HL-60 (cell line): ENCODE measurements around the gene NPY.

Experiments
- DNase-seq, 2 experiments: peaks; one replicate each; pipeline ENCODE4 v3.0.0-alpha.2; 2010 to 2020; ENCODE audit warnings: low read depth in 1 of 2, low spot score in 1 of 2
- H3K27ac ChIP-seq: fragments of 250-450 bp; sonication (Bioruptor Pico); replicated peaks from 2 replicates; pipeline ENCODE4 v1.5.1; 2020; ENCODE audit warnings: mild to moderate bottlenecking, moderate library complexity
- H3K27me3 ChIP-seq: fragments of 250-450 bp; sonication (Bioruptor Pico); 2 replicates; pipeline ENCODE4 v1.5.1; 2021; ENCODE audit warnings: mild to moderate bottlenecking, moderate library complexity; ENCODE audit not compliant: insufficient read depth, poor library complexity, severe bottlenecking
- H3K4me3 ChIP-seq: replicated peaks from 2 replicates; pipeline ENCODE4 v1.5.1; 2011; ENCODE audit warnings: mild to moderate bottlenecking, control low read depth, low read length; ENCODE audit not compliant: insufficient read depth
- CTCF ChIP-seq: IDR thresholded peaks from one replicate; pipeline ENCODE4 v1.5.1; 2011; ENCODE audit warnings: low read length, control low read depth, inconsistent platforms; ENCODE audit not compliant: insufficient read depth
- GABPA ChIP-seq: IDR thresholded peaks from 2 replicates; pipeline ENCODE4 v1.6.1; 2012; ENCODE audit warnings: low read depth
- POLR2AphosphoS5 ChIP-seq: IDR thresholded peaks from 2 replicates; pipeline ENCODE4 v1.6.1; 2012; ENCODE audit warnings: low read depth
- REST ChIP-seq: IDR thresholded peaks from 2 replicates; pipeline ENCODE4 v1.6.1; 2012; ENCODE audit warnings: low read depth; ENCODE audit not compliant: insufficient replicate concordance
- SPI1 ChIP-seq: IDR thresholded peaks from 2 replicates; pipeline ENCODE4 v1.6.1; 2012; ENCODE audit warnings: low read depth, mild to moderate bottlenecking, borderline replicate concordance

Gene NPY

GRCh38 chr7:24244554-24244953, 39.4 kb upstream of the NPY start:
- Histone ChIP-seq H3K4me3 (no peak overlapping the region), H3K27me3 (no peaks in the 10 kb centered on the region), H3K27ac (no peak overlapping the region)
- no peak for TF ChIP-seq REST
- no peak for TF ChIP-seq SPI1
- TF ChIP-seq CTCF = no peak
- TF ChIP-seq GABPA = no peak
- no peak for TF ChIP-seq POLR2AphosphoS5
- no peak for DNase-seq

GRCh38 chr7:24245362-24245761, 38.6 kb upstream of the NPY start:
- H3K4me3 ChIP-seq = no peak overlapping the region
- H3K27ac ChIP-seq = no peak overlapping the region
- DNase-seq = no peak
- no peak for TF ChIP-seq REST
- no peak for TF ChIP-seq SPI1
- TF ChIP-seq GABPA = no peak
- TF ChIP-seq CTCF = no peak
- no peak for TF ChIP-seq POLR2AphosphoS5
- H3K27me3 ChIP-seq = no peaks in the 10 kb centered on the region

GRCh38 chr7:24249266-24249665, 34.7 kb upstream of the NPY start:
- Histone ChIP-seq H3K4me3 (no peak overlapping the region), H3K27ac (no peak overlapping the region), H3K27me3 (no peaks in the 10 kb centered on the region)
- no peak for TF ChIP-seq REST
- peak; percentile 69 for TF ChIP-seq SPI1
- no peak for DNase-seq

- DNase-seq = no peak
- Histone ChIP-seq H3K4me3 (no peak overlapping the region), H3K27me3 (no peaks in the 10 kb centered on the region), H3K27ac (no peak overlapping the region)
- TF ChIP-seq SPI1 = no peak
- TF ChIP-seq CTCF = no peak
- no peak for TF ChIP-seq REST
- no peak for TF ChIP-seq POLR2AphosphoS5
- no peak for TF ChIP-seq GABPA
Observed at GRCh38 chr7:24251568-24251967, 32.4 kb upstream of the NPY start.
